HEK293T (cell line): ENCODE data around the gene COL5A1.

Source experiments
- CTCF ChIA-PET: fragments of 350-600 bp; formaldehyde crosslinking; extraction: SDS; loops from one replicate; lab custom pipeline; 2021; ENCODE audit warnings: antibody characterized with exemption, inconsistent platforms; lab: Yijun Ruan, JAX
- POLR2A ChIA-PET: fragments of 350-600 bp; formaldehyde crosslinking; extraction: SDS; loops from one replicate; lab custom pipeline; 2020; ENCODE audit warnings: antibody characterized with exemption, inconsistent platforms; lab: Yijun Ruan, JAX
- DNase-seq: peaks from one replicate; pipeline ENCODE4 v3.0.0; 2012; ENCODE audit warnings: mixed read lengths; ENCODE audit errors: extremely low spot score
- ARNT ChIP-seq: fragments of 450-650 bp; IDR thresholded peaks from 2 replicates; pipeline ENCODE4 v1.6.1; 2017; ENCODE audit warnings: mild to moderate bottlenecking
- BHLHE40 ChIP-seq: fragments of 450-650 bp; IDR thresholded peaks from 2 replicates; pipeline ENCODE4 v1.6.1; 2016; ENCODE audit warnings: mild to moderate bottlenecking, moderate library complexity, borderline replicate concordance
- CTBP1 ChIP-seq: fragments of 450-650 bp; IDR thresholded peaks from 2 replicates; pipeline ENCODE4 v1.6.1; 2016; ENCODE audit warnings: borderline replicate concordance
- ELF4 ChIP-seq: fragments of 450-650 bp; IDR thresholded peaks from 2 replicates; pipeline ENCODE4 v1.6.1; 2017; ENCODE audit warnings: antibody characterized with exemption
- FOXA1 ChIP-seq: fragments of 450-650 bp; IDR thresholded peaks from 2 replicates; pipeline ENCODE4 v1.6.1; 2016; ENCODE audit warnings: mild to moderate bottlenecking
- FOXK2 ChIP-seq: fragments of 450-650 bp; IDR thresholded peaks from 2 replicates; pipeline ENCODE4 v1.6.1; 2016; ENCODE audit warnings: mild to moderate bottlenecking
- FOXM1 ChIP-seq: fragments of 450-650 bp; IDR thresholded peaks from 2 replicates; pipeline ENCODE4 v1.6.1; 2017; ENCODE audit warnings: mild to moderate bottlenecking, borderline replicate concordance
- HDGF ChIP-seq: fragments of 450-650 bp; IDR thresholded peaks from 2 replicates; pipeline ENCODE4 v1.6.1; 2017; ENCODE audit warnings: antibody characterized with exemption, borderline replicate concordance
- L3MBTL2 ChIP-seq: fragments of 450-650 bp; conservative IDR thresholded peaks from 2 replicates; pipeline ENCODE4 v1.6.1; 2016; ENCODE audit warnings: mild to moderate bottlenecking
- LEF1 ChIP-seq: fragments of 450-650 bp; IDR thresholded peaks from 2 replicates; pipeline ENCODE4 v1.6.1; 2017; ENCODE audit warnings: mild to moderate bottlenecking, borderline replicate concordance
- NFRKB ChIP-seq: fragments of 450-650 bp; IDR thresholded peaks from 2 replicates; pipeline ENCODE4 v1.6.1; 2016; ENCODE audit warnings: mild to moderate bottlenecking, moderate library complexity
- SP1 ChIP-seq: fragments of 450-650 bp; IDR thresholded peaks from 2 replicates; pipeline ENCODE4 v1.6.1; 2017
- SUZ12 ChIP-seq: fragments of 450-650 bp; IDR thresholded peaks from 2 replicates; pipeline ENCODE4 v1.6.1; 2016; ENCODE audit warnings: mild to moderate bottlenecking
- TARDBP ChIP-seq: fragments of 450-650 bp; IDR thresholded peaks from 2 replicates; pipeline ENCODE4 v1.6.1; 2016
- ZNF384 ChIP-seq: fragments of 450-650 bp; IDR thresholded peaks from 2 replicates; pipeline ENCODE4 v1.6.1; 2016
- TF ChIP-seq, protein P1 (sequence below): fragments of 450-650 bp; IDR thresholded peaks from 2 replicates; pipeline ENCODE4 v1.6.1; 2016

COL5A1 gene

DNA sequence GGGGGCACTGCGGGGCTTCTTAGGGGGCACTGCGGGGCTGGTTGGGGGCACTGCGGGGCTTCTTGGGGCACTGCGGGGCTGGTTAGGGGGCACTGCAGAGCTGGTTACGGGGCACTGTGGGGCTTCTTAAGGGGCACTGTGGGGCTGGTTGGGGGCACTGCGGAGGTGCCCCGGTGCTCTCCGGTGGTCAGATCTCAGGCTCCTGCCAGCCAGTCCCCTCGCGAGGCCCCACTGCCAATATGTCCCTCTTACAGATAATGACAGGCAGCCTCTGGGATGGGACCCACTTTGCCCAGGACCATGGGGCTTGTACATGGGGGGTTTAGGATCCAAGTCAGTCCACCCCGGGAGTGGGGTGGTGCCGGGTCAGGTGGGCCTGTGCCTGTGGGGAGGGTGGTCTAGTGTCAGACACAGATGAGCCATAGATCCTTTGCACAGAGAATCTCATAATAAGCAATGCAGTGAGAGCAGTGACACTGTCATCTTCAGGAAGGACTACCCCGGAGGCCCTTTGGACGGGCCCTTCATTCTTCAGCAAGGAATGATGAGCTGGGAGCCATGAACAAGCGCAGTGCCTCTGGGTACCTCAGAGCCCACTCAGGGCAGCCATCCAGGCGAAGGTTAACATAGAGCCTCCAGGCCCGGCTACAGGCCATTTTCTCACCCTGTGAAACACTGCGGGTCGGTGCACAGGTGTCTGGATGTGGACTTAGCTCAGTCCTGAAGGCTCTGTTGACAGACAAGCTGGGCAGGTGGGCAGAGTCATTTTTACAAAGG lies 38.2 kb downstream of the COL5A1 start:
- ChIA-PET POLR2A (no interaction called here), CTCF (interaction anchor here (0.8 kb wide), 1 partner anchor 10 kb away, joined by 4 read pairs; no protein-coding TSS in a partner anchor)
- no peak for DNase-seq

DNA sequence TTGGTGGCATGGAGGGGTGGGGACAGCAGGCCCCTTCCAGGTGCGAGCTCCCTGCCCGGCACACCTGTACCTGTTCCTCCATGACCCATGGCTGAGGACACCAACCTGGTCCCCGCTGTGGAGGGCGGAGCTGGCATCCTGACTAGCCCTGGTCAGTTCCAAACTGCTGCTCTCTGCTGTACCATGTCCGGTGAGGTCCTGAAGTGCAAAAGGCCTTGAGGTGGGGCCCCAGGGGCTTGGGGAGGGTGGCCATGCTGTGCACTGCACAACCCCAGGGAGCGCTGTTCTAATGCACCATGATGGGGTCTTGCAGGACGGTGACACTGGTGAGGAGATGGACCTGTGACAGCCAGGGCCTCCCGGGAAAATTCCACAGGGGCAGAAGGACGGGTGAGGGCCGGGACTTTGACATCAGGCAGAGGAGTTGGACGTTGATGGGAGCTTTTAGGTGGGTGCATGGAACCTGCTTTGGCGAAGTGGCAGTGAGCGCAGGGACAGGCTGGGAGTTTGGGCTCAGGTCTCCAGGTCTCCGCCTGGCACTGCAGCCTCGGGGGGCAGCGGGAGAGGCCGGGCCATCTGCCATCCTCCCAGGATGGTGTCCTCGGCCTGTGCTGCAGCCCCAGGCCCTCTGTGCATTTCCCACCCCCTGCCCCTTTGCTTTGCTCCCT lies 38.9 kb downstream of the COL5A1 start:
- POLR2A ChIA-PET = no interaction called here
- DNase-seq = no peak
- TF ChIP-seq BHLHE40 (no peak), ZNF384 (no peak), CTBP1 (no peak), ARNT (no peak), HDGF (no peak), FOXA1 (no peak), FOXM1 (no peak), NFRKB (no peak), ELF4 (no peak), L3MBTL2 (no peak), LEF1 (no peak), SP1 (no peak), FOXK2 (no peak)
- CTCF ChIA-PET = interaction anchor here (0.8 kb wide), 1 partner anchor 9 kb away, joined by 4 read pairs; no protein-coding TSS in a partner anchor

More for the DNA sequence above, 38.2 kb downstream of the COL5A1 start:
- TF ChIP-seq L3MBTL2 (no peak), NFRKB (no peak), ARNT (no peak), TARDBP (no peak), ELF4 (no peak), FOXK2 (no peak)

- DNase-seq = no peak
- ChIA-PET POLR2A (no interaction called here), CTCF (no interaction called here)
- TF ChIP-seq LEF1 = no peak
- TF ChIP-seq FOXA1 = no peak
- TF ChIP-seq CTBP1 = no peak
- TF ChIP-seq L3MBTL2 = no peak
- TF ChIP-seq FOXK2 = no peak
- TF ChIP-seq ARNT = no peak
- no peak for TF ChIP-seq TARDBP
- no peak for TF ChIP-seq SP1
- no peak for TF ChIP-seq SUZ12
- no peak for TF ChIP-seq NFRKB
- no peak for TF ChIP-seq FOXM1
- no peak for TF ChIP-seq HDGF
- no peak for TF ChIP-seq ELF4
- TF ChIP-seq ZNF384 = no peak
- no peak for TF ChIP-seq BHLHE40
- TF ChIP-seq, protein P1, sequence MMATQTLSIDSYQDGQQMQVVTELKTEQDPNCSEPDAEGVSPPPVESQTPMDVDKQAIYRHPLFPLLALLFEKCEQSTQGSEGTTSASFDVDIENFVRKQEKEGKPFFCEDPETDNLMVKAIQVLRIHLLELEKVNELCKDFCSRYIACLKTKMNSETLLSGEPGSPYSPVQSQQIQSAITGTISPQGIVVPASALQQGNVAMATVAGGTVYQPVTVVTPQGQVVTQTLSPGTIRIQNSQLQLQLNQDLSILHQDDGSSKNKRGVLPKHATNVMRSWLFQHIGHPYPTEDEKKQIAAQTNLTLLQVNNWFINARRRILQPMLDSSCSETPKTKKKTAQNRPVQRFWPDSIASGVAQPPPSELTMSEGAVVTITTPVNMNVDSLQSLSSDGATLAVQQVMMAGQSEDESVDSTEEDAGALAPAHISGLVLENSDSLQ = no peak
Observed at GRCh38 chr9:134681061-134681661, 39.6 kb downstream of the COL5A1 start.

DNA sequence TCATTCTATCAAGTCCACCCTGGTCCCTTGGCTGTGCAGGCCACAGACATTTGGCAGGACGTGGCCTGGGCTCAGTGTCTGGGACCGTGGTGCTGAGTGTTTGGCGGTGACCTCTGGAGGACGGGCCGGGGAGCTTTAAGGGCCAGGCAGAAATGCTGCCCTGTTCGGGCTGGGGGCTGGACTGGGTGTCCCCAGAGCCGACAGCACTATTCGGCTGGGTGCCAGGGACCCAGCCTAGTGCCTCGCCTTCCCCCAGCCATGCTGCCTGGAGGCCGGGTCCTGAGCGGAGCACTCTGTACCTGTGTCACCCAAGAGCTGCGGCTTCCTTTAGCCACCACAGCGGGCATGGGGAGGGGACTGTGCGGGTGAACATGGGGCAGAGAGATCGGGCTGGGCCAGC lies 40.4 kb downstream of the COL5A1 start:
- ChIA-PET POLR2A (no interaction called here), CTCF (no interaction called here)
- no peak for DNase-seq
- TF ChIP-seq NFRKB = no peak
- TF ChIP-seq, protein P1 = no peak
- no peak for TF ChIP-seq FOXA1
- no peak for TF ChIP-seq FOXM1
- TF ChIP-seq ZNF384 = no peak
- no peak for TF ChIP-seq FOXK2
- TF ChIP-seq ARNT = no peak

DNA sequence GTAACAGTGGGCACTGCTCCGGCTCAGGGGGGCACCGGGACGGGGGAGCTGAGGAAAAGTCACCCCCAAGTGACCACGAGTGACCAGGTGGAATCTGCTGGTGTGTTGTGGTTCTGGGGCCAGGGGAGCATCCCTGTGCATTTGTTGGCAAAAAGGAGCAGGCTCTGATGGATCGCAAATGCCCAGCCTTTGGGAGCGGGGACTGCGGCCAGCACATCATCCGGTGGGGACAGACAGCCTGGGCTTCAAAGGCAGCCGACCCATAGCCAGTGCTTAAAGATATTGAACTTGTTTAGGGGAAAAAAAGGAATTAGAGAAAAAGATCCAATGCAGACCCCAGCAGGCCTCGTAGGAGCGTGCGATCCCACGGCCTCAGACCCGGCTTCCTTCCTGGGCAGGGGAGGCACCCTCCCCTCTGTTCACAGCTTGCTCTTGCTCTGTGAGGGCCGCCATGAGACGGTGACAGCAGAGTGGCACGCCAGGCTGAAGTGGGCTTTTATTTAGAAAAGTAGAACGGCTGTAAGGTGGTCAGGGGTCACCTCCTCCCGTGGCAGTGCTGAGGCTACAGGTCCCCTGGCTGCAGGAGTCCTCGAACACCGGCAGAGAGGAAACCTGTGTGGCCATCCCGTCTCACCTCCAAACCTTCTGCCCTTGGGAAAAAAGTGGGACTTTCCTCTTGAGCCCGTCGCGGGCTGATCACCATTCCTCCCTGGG lies 41.2 kb downstream of the COL5A1 start:
- no peak for DNase-seq
- ChIA-PET POLR2A (no interaction called here), CTCF (no interaction called here)
- TF ChIP-seq, protein P1 = no peak
- TF ChIP-seq SUZ12 = no peak
- no peak for TF ChIP-seq FOXM1
- no peak for TF ChIP-seq ZNF384
- no peak for TF ChIP-seq ARNT
- TF ChIP-seq TARDBP = no peak
- no peak for TF ChIP-seq NFRKB
- no peak for TF ChIP-seq FOXA1
- TF ChIP-seq CTBP1 = no peak
- TF ChIP-seq LEF1 = no peak
- TF ChIP-seq BHLHE40 = no peak
- TF ChIP-seq HDGF = no peak
- no peak for TF ChIP-seq SP1
- TF ChIP-seq L3MBTL2 = no peak
- TF ChIP-seq ELF4 = no peak
- TF ChIP-seq FOXK2 = no peak
